NCI-H2081 (cell line): Measurements from ENCODE around the gene TSSC4.

Source experiments
- DNase-seq, 2 experiments: peaks; one replicate each; lab custom pipeline; 2025; lab: John Stamatoyannopoulos, UW

The TSSC4 gene

GRCh38 chr11:2400762-2401435 is 349 bp downstream of the TSSC4 start:
- no peak for DNase-seq

- no peak for DNase-seq
These were observed 960 bp downstream of the TSSC4 start for GRCh38 chr11:2401436-2401984.

- no peak for DNase-seq
These were observed 1.6 kb downstream of the TSSC4 start for GRCh38 chr11:2402106-2402505.

GRCh38 chr11:2402890-2403645 is 2.5 kb downstream of the TSSC4 start:
- DNase-seq, result no peak

DNA sequence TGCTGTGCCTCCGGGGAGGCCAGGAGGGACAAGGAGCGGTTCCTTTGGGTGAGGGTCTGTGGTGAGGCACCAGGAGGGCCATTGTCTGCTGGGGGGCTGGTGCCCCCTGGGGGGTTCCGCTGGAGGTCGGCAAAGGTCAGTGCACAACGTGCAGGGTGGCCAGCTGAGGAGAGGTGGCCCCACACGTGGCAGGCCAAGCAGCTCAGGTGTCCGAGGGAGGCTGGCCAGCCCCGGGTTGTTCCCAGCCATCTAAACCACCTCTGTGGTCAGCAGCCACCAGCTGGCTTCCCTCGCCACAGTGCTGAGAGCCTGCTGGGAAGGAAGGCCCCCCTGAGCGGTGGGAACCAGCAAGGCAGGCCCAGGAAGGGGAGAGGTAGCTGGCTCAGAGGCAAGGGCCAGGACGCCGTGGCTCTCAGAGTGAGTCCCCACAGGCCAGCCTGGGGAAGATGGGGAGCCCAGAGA is 4.2 kb downstream of the TSSC4 start:
- no peak for DNase-seq

- DNase-seq, result no peak
These were observed 5.9 kb downstream of the TSSC4 start for GRCh38 chr11:2406451-2406850.

DNA sequence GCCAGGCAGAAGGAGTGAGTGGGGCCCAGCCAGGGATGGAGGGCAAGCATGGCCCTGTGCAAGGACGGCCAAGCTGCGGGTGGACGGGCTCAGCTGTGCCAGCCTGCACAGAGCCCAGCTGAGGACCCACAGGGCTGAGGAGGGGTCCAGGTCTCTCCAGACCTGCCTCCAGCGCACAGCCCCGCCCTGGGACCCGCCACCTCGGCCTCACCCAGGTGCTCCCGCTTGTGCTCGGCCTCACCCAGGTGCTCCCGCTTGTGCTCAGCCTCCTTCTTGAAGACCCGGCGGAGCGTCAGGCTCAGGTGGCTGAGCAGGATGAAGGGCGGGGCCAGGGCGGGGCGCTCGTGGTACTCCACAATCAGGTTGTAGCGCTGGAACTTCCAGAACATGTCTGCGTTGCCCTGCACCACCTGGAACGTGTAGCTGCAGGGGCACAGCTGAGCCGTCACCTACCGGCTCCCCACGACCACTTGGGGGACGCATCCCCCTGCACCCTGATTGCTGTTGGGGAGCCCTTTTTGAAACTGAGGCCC is 6.4 kb downstream of the TSSC4 start:
- DNase-seq, result no peak

DNA sequence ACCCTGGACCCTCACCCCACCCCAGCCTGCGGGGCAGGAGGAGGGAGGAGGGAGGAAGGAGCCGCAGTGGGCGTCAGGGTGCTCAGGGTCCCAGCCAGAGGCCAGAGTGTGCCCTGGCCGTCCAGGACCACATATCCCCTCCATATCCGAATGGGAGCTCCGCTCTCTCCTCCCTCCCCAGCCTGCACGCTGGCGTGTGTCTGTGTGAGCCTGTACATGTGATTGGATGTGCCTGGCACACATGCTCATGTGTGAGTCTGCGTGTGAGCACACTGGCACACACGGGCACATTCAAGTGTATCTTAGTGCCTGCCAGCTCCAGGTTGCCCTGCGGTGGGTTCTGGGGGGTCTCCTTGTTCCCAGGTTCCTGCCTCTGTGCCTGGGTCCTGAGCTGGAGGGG is 8.1 kb downstream of the TSSC4 start:
- no peak for DNase-seq

- no peak for DNase-seq
These were observed 8.6 kb downstream of the TSSC4 start for GRCh38 chr11:2409126-2409525.

DNA sequence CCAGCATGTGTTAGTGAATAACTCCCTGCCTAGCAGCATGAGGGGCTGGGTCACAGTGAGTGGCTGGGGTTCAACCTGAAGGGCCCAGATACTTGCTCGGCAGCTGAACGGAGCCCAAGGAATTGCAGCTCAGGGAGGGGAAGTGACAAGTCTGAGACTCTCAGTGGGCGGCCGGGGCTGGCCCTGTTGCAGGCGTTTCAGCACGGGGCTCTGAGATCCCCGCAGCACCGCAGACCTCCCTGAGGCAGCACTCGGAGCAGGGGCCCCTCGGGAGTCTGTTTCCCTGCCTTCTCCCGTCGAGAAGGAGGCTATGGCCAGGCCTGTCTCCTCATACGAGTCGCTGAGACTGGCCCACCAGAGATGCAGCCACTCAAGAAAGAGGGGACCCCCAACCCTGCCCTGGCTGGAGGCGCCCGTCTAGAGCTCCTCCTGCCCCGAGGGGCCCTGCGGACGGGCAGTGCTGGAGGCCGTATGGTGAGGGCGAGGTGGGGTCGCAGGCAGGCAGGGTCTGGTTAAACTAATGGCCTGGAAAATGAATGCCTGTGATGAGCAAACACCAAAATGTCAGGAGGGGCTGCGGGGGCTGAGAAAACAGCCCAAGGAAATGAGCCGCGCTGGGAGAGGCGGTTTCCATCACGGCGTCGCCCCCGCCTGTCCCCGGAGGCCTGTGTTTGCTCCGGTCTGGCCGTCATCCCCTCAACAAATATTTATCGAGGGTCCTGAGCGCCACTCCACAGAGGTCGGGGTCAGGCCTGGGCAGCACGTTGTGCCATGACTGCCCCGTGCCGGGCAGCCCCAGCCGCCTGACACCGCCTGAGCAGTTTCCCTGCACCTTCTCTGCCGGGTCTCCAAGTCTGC is 9.3 kb downstream of the TSSC4 start:
- no peak for DNase-seq

DNA sequence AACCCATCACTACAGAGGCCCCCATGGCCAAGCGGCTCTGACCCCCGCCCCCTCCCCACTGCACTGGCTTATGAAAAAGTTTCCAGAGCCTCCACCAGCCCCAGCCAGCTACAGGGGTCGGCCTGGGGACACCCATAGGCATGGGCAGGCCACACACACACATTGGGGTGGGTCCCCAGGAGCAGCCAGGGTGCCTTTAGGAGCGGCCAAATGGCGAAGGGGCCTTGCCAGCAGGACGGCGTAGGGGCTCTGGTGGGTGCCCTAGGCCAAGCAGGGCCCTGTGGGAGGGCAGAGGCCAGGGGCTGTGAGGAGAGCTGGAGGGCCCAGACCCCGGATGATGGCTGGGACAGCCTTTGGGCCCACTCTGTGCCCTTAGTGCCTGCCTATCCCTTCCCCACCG is 10.1 kb downstream of the TSSC4 start:
- DNase-seq, result no peak

- no peak for DNase-seq
These were observed 11.1 kb downstream of the TSSC4 start for GRCh38 chr11:2411446-2412305.

GRCh38 chr11:2412323-2412722 is 11.8 kb downstream of the TSSC4 start:
- DNase-seq, result no peak

DNA sequence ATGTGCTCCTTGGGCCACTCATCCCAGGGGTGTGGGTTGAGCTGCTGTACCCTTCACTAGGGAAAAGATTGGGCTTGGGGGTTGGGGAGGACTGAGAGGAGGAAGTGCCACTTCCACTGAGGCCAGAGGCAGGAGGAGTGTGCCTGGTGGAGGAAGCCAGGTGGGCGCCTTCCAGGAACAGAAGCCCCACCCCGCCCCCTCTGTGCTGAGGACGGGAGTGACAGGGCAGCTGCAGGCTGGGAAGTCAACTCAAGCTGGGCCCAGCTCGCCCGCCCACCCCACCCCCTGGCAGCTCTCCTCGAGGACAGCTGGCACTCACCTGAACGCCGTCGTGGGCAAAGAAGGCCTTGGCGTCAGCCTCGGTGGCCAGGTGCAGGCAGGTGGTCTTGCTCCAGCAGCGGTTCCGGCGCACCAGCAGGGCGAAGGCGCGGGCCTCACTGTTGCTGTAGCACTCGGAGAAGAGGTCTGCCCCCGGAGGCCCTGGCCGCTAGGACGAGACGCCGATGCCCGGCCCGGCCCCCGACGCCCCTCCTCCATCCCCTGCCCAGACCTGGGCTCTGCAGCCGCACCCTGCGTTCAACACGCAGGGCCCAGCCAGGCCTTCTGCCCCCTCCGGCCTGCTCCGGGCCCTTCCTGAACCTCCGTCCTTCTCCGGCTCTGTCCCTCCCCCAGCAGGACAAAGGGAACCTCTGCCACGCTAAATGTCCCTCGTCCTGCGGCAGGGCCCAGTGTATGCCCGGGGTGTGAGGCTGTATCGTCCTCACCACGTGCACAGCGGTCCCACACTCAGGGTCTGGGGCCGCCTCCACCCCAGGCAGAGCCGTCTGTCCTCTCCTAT is 13.4 kb downstream of the TSSC4 start:
- no peak for DNase-seq

GRCh38 chr11:2414616-2415015 is 14.1 kb downstream of the TSSC4 start:
- DNase-seq, result no peak

- no peak for DNase-seq
These were observed 14.6 kb downstream of the TSSC4 start for GRCh38 chr11:2415171-2415570.

- DNase-seq, result no peak
These were observed 15.2 kb downstream of the TSSC4 start for GRCh38 chr11:2415601-2416380.

GRCh38 chr11:2416765-2417164 is 16.2 kb downstream of the TSSC4 start:
- no peak for DNase-seq
